HG03103 (cell line): ENCODE data around the gene ENOSF1.

ENCODE experiments used
- ATAC-seq: cut with Tn5 transposase; IDR thresholded peaks from one replicate; pipeline ENCODE4 v1.9.1; 2021; ENCODE audit warnings: low read depth; ENCODE audit not compliant: unreplicated experiment

The ENOSF1 gene

DNA sequence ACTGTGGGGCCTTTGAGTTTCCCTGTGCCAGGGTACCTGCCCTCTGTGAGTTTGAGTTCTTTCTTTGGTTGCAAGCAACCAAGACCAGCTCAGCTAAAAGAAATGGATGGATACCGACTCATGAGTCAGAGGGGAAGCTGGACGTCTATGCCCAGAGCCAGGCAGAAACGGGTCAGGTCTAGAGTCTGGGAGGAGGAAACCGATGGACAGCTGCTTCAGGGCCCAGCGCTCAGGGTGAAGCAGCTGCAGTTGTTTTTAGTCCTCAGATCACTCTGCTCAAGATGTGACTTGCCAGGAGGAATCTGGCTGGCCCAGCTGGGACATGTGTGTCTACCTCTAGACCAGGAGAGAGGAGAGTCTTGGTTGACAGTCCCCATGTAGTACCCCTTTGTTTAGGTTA, 65.1 kb downstream of the ENOSF1 start:
- ATAC-seq, result no peak

DNA sequence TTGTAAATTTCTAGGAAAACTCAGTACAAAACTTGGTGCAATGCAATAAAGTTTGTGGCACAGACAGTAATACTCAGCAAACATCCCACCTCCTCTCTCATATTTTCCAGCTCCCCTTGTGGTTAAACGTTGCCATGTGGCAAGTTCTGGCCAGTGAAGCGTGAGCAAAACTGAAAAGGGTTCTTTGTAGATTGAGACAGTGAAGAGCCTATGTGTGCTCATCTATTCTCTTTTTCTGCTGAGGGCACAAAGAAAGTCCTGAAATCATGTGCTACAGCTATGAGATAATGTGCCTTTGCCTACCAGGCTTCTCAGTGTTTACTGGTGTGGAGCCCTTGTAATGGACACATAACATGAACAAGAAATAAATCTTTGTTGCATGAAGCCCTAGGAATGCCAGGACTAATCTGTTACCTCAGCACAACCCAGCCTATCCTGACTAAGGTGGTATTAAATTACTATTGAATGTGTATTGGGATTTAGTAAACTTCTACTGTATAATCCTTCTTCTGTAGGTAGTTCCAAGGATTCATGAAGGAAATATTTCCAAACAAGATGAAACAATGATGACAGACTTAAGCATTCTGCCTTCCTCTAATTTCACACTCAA, 67.9 kb downstream of the ENOSF1 start:
- no peak for ATAC-seq

DNA sequence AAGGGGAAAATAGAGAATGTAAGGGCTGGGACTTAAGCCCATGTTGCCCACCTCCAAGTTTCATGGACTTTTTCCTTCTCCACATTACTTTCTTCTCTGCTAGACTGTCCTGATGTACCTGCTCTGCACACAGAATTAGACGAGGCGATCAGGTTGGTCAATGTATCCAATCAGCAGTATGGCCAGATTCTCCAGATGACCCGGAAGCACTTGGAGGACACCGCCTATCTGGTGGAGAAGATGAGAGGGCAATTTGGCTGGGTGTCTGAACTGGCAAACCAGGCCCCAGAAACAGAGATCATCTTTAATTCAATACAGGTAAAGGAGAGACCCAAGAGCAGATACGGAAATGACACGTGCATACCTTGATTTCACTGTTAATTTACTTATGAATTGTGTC, 71.2 kb downstream of the ENOSF1 start:
- no peak for ATAC-seq

DNA sequence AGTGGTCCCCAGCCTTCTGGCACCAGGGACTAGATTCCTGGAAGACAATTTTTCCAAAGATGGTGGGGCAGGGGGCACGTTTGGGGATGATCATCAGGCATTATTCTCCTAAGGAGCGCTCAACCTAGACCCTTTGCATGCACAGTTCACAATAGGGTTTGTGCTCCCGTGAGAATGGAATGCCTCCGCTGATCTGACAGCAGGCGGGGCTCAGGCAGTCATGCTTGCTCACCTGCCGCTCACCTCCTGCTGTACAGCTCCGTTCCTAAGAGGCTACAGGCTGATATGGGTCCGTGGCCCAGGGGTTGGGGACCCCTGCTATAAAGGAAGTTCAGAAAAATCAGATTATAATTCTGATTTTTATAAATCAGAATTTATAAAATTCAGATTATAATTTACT, 77.3 kb downstream of the ENOSF1 start:
- no peak for ATAC-seq

- no peak for ATAC-seq
These were observed 77.8 kb downstream of the ENOSF1 start for GRCh38 chr18:634551-635045.

GRCh38 chr18:631560-631959, 80.9 kb downstream of the ENOSF1 start:
- no peak for ATAC-seq

- ATAC-seq, result no peak
These were observed 82.9 kb downstream of the ENOSF1 start for GRCh38 chr18:629269-630150.

GRCh38 chr18:627231-627630, 85.2 kb downstream of the ENOSF1 start:
- no peak for ATAC-seq

DNA sequence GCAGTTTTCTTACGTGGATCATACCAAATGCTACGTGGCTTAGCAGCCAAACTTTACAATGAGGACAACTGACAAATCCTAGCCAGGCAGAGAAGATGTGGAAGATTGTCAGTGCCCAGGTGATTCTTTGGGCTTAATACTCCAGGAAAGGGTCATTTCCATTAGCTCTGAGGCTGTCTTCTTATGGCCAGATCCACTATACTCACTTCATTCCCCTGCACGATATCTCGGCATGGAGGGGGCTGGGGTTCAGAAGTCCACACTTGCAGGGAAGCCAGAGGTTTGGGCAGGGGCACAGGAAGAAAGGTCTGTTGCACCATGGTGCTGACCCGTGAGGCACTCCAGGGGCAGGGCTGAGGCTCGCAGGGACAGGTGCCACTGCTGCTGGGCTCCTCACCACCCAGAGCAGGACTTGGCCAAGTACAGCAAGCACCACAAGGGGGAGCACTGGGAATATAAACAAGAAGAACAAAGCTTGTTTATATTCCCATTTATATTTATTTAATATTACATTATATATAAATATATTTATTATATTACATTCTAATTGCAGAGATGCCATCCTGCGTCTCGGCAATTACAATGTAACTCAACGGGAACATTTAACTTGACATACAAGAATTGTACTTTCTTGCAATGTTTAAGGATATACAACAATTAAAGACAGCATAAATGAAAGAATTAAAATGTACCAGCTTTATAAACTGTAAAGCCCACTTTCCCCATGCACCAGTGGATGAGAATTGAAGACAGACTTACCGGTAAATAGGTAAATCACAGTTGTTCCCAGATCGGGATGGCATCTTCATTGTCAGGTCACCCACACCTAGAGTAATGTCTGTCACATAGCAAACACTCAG, 88.4 kb downstream of the ENOSF1 start:
- ATAC-seq, result no peak

DNA sequence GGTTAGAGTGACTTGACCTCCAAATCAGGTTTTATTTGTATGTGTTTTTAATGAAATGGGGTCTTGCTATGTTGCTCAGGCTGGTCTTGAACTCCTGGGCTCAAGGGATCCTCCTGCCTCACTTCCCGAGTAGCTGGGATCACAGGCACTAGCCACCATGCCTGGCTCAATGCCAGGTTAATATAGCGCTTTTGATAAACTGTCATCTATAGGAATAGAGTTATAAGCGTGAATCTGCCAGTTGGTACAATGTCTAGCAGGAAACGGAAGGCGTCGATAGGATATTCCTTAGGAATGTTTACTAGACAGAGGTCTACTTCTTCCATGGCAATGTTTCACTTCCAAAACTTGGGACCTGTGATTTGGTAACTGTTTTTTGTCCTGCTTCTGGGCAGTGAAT, 90.1 kb downstream of the ENOSF1 start:
- ATAC-seq, result no peak

DNA sequence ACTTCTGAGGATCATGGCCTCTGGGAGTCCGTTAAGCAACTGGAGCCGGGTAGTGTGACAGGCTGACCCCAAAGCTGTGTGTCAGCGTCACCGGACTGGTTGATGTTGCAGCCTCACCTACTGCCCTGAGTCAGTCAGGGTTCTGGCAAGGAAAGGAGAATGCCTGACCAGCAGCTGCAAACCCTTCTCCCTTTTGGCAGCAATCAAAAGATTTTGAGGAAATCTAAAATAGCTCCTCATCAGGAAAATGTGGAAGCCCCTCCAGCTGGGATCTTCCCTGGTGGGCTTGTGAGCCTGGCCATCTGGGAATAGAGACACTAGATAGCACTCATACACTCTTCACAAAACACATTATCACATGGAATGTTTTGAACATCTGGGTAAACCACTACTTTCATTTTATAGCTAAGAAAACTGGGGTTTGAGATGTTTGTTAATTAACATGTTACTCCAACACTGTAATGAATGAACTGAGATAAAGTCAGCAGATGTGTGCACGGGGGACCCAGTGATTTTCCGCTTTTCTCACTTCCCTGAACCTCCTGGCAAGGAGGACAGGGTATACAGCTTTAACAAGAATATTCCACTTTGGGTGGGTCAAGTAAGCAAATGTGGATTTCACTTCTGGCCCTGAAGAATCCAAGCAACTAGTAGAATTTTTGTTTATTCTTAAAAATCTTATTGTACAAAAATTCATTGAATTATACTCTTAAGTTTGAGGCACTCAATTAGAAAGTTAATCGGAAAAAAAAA, 91.0 kb downstream of the ENOSF1 start:
- no peak for ATAC-seq
